ENCODE results near the gene CCNB1.

The CCNB1 gene

DNA sequence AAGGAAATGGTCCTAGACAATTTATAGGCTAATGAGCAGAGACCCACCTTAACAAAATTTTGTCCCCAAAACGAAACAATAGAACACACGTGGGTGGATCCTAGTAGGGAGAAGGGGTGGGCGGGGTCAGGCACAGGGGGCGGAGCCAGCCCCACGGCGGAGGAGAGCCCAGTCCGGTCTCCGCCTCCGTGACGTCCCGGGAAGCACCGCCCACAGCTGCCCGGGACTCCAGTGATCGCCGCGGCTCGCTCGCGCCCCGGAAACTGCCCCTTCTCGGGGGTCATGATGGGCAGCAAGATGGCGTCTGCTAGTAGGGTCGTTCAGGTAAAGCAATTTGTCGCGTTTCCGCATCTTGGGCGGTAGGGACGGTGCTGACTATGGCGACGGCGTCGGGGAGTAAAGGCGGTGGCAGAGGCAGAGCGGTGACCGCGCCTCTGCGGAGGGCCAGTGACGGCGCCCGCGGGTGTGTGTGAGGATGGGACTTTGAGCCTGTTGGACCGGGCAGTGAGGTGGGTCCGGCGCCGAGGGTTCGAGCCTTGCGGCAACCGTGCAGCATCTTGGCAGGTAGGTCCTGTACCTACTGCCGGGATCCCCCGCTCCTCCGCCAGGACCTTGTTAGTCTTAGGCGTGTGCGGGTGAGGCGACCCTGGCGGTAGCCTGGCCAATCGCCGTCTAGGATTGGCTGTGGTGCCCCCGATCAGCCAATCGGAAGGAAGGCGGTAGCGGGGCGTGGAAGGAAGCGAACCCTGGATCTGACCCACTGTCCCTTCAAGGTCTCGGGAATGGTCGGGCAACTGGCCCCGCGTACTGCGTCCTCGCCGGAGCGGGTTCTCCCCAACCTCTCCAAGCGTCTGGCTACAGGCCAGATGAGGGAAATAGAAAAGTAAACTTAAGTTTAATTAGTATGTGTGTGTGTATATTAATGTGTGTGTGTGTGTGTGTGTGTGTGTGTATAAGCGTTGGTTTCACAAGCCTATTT, 50.9 kb downstream of the CCNB1 start (continued):
- TF ChIP-seq, protein P1, sequence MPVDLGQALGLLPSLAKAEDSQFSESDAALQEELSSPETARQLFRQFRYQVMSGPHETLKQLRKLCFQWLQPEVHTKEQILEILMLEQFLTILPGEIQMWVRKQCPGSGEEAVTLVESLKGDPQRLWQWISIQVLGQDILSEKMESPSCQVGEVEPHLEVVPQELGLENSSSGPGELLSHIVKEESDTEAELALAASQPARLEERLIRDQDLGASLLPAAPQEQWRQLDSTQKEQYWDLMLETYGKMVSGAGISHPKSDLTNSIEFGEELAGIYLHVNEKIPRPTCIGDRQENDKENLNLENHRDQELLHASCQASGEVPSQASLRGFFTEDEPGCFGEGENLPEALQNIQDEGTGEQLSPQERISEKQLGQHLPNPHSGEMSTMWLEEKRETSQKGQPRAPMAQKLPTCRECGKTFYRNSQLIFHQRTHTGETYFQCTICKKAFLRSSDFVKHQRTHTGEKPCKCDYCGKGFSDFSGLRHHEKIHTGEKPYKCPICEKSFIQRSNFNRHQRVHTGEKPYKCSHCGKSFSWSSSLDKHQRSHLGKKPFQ (tag by site-specific recombination; IDR thresholded peaks at IDR 0.05), result no peak
- TF ChIP-seq ZSCAN30 (tag by site-specific recombination; IDR thresholded peaks at IDR 0.05) (peak; percentile 67; the same call in 1 of the 2 replicates), ZNF843 (tag by site-specific recombination; IDR thresholded peaks at IDR 0.05) (peak; percentile 69; the same call in 1 of the 2 replicates), SCRT2 (tag by site-specific recombination; IDR thresholded peaks at IDR 0.05) (peak; percentile 84), ZNF48 (tag by site-specific recombination; IDR thresholded peaks at IDR 0.05) (no peak), KLF16 (tag by site-specific recombination; IDR thresholded peaks at IDR 0.05) (no peak), ZNF629 (tag by site-specific recombination; IDR thresholded peaks at IDR 0.05) (peak; percentile 77), ZNF302 (tag by site-specific recombination; IDR thresholded peaks at IDR 0.05; ENCODE audit: low read depth) (no peak), ZBTB21 (tag by site-specific recombination; IDR thresholded peaks at IDR 0.05) (peak; percentile 53), ZNF76 (tag by site-specific recombination; IDR thresholded peaks at IDR 0.05; ENCODE audit: borderline replicate concordance, low read depth) (peak; percentile 69; the same call in 1 of the 2 replicates), GLIS2 (tag by site-specific recombination; IDR thresholded peaks at IDR 0.05) (peak; percentile 74), ZNF19 (tag by site-specific recombination; IDR thresholded peaks at IDR 0.05; ENCODE audit: low read depth) (no peak), ZNF292 (tag by site-specific recombination; IDR thresholded peaks at IDR 0.05; ENCODE audit: borderline replicate concordance, low read depth) (no peak), IKZF3 (tag by site-specific recombination; IDR thresholded peaks at IDR 0.05) (no peak), ZNF416 (tag by site-specific recombination; IDR thresholded peaks at IDR 0.05) (no peak), ZNF394 (tag by site-specific recombination; IDR thresholded peaks at IDR 0.05; ENCODE audit: borderline replicate concordance) (peak; percentile 73; the same call in 1 of the 2 replicates), BCL11A (tag by site-specific recombination; IDR thresholded peaks at IDR 0.05; ENCODE audit: low read depth) (peak; percentile 97), ZNF146 (tag by site-specific recombination; IDR thresholded peaks at IDR 0.05) (peak; percentile 65), HOXA7 (CRISPR knock-in tag; IDR thresholded peaks at IDR 0.05; ENCODE audit: borderline replicate concordance) (no peak), MYNN (tag by site-specific recombination; IDR thresholded peaks at IDR 0.05; ENCODE audit: borderline replicate concordance) (peak; percentile 31; the same call in 1 of the 2 replicates), OSR2 (tag by site-specific recombination; IDR thresholded peaks at IDR 0.05) (peak; percentile 50; the same call in 1 of the 2 replicates), ZNF138 (tag by site-specific recombination; IDR thresholded peaks at IDR 0.05; ENCODE audit: borderline replicate concordance) (no peak), ZNF114 (tag by site-specific recombination; IDR thresholded peaks at IDR 0.05) (no peak), YY1 (tag by site-specific recombination; IDR thresholded peaks at IDR 0.05) (peak; percentile 95), ZNF785 (tag by site-specific recombination; IDR thresholded peaks at IDR 0.05) (no peak)
- TF ChIP-seq, protein P2, sequence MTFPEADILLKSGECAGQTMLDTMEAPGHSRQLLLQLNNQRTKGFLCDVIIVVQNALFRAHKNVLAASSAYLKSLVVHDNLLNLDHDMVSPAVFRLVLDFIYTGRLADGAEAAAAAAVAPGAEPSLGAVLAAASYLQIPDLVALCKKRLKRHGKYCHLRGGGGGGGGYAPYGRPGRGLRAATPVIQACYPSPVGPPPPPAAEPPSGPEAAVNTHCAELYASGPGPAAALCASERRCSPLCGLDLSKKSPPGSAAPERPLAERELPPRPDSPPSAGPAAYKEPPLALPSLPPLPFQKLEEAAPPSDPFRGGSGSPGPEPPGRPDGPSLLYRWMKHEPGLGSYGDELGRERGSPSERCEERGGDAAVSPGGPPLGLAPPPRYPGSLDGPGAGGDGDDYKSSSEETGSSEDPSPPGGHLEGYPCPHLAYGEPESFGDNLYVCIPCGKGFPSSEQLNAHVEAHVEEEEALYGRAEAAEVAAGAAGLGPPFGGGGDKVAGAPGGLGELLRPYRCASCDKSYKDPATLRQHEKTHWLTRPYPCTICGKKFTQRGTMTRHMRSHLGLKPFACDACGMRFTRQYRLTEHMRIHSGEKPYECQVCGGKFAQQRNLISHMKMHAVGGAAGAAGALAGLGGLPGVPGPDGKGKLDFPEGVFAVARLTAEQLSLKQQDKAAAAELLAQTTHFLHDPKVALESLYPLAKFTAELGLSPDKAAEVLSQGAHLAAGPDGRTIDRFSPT (tag by site-specific recombination; IDR thresholded peaks at IDR 0.05), result peak; percentile 95
- TF ChIP-seq, protein P3, sequence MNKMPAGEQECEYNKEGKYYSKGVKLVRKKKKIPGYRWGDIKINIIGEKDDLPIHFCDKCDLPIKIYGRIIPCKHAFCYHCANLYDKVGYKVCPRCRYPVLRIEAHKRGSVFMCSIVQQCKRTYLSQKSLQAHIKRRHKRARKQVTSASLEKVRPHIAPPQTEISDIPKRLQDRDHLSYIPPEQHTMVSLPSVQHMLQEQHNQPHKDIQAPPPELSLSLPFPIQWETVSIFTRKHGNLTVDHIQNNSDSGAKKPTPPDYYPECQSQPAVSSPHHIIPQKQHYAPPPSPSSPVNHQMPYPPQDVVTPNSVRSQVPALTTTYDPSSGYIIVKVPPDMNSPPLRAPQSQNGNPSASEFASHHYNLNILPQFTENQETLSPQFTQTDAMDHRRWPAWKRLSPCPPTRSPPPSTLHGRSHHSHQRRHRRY (tag by site-specific recombination; IDR thresholded peaks at IDR 0.05), result no peak
- TF ChIP-seq, protein P4, sequence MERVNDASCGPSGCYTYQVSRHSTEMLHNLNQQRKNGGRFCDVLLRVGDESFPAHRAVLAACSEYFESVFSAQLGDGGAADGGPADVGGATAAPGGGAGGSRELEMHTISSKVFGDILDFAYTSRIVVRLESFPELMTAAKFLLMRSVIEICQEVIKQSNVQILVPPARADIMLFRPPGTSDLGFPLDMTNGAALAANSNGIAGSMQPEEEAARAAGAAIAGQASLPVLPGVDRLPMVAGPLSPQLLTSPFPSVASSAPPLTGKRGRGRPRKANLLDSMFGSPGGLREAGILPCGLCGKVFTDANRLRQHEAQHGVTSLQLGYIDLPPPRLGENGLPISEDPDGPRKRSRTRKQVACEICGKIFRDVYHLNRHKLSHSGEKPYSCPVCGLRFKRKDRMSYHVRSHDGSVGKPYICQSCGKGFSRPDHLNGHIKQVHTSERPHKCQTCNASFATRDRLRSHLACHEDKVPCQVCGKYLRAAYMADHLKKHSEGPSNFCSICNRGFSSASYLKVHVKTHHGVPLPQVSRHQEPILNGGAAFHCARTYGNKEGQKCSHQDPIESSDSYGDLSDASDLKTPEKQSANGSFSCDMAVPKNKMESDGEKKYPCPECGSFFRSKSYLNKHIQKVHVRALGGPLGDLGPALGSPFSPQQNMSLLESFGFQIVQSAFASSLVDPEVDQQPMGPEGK (tag by site-specific recombination; IDR thresholded peaks at IDR 0.05), result peak; percentile 90
- TF ChIP-seq, protein P5, sequence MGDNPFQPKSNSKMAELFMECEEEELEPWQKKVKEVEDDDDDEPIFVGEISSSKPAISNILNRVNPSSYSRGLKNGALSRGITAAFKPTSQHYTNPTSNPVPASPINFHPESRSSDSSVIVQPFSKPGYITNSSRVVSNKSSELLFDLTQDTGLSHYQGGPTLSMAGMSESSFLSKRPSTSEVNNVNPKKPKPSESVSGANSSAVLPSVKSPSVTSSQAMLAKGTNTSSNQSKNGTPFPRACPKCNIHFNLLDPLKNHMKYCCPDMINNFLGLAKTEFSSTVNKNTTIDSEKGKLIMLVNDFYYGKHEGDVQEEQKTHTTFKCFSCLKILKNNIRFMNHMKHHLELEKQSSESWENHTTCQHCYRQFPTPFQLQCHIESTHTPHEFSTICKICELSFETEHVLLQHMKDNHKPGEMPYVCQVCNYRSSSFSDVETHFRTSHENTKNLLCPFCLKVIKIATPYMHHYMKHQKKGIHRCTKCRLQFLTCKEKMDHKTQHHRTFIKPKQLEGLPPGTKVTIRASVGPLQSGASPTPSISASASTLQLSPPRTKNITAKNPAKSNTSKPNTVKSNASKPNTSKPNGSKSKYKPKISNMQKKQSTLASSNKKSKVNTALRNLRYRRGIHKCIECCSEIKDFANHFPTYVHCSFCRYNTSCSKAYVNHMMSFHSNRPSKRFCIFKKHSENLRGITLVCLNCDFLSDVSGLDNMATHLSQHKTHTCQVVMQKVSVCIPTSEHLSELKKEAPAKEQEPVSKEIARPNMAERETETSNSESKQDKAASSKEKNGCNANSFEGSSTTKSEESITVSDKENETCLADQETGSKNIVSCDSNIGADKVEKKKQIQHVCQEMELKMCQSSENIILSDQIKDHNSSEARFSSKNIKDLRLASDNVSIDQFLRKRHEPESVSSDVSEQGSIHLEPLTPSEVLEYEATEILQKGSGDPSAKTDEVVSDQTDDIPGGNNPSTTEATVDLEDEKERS (tag by site-specific recombination; IDR thresholded peaks at IDR 0.05), result no peak

Data from HEK293 (cell line).